ENCODE data around the gene PTDSS2.

PTDSS2 gene

GRCh38 chr11:471468-472145 lies 21.5 kb downstream of the PTDSS2 start:
- no peak for DNase-seq

GRCh38 chr11:472272-472671 lies 22.2 kb downstream of the PTDSS2 start:
- no peak for DNase-seq

GRCh38 chr11:472816-473215 lies 22.7 kb downstream of the PTDSS2 start:
- no peak for DNase-seq

GRCh38 chr11:473415-473814 lies 23.3 kb downstream of the PTDSS2 start:
- DNase-seq: no peak

- no peak for DNase-seq
Observed at GRCh38 chr11:473962-474785, 24.1 kb downstream of the PTDSS2 start.

- no peak for DNase-seq
Observed at GRCh38 chr11:474914-475506, 24.9 kb downstream of the PTDSS2 start.

- DNase-seq: no peak
Observed at GRCh38 chr11:475941-476340, 25.9 kb downstream of the PTDSS2 start.

- no peak for DNase-seq
Observed at GRCh38 chr11:476416-476815, 26.3 kb downstream of the PTDSS2 start.

GRCh38 chr11:477052-477715 lies 27.1 kb downstream of the PTDSS2 start:
- DNase-seq: no peak

GRCh38 chr11:479311-479710 lies 29.2 kb downstream of the PTDSS2 start:
- no peak for DNase-seq

GRCh38 chr11:484616-485015 lies 34.5 kb downstream of the PTDSS2 start:
- no peak for DNase-seq

- no peak for DNase-seq
Observed at GRCh38 chr11:486189-486588, 36.1 kb downstream of the PTDSS2 start.

- DNase-seq: no peak
Observed at GRCh38 chr11:487571-488021, 37.5 kb downstream of the PTDSS2 start.

- DNase-seq: no peak
Observed at GRCh38 chr11:488062-488461, 38.0 kb downstream of the PTDSS2 start.

- no peak for DNase-seq
Observed at GRCh38 chr11:488579-488978, 38.5 kb downstream of the PTDSS2 start.

- no peak for DNase-seq
Observed at GRCh38 chr11:488992-489391, 38.9 kb downstream of the PTDSS2 start.

- DNase-seq: no peak
Observed at GRCh38 chr11:489610-490185, 39.6 kb downstream of the PTDSS2 start.

- no peak for DNase-seq
Observed at GRCh38 chr11:490186-490929, 40.3 kb downstream of the PTDSS2 start.

- no peak for DNase-seq
Observed at GRCh38 chr11:490930-491260, 40.8 kb downstream of the PTDSS2 start.

- DNase-seq: no peak
Observed at GRCh38 chr11:491358-491757, 41.3 kb downstream of the PTDSS2 start.

GRCh38 chr11:492427-493226 lies 42.5 kb downstream of the PTDSS2 start:
- DNase-seq: no peak

Measured in NK-92 treated with Interleukin-12 subunit alpha and Interleukin-12 subunit beta, amount 100 ng/mL, for 24 hours (cell line).